ENCODE data around the gene JHY. TPM values are rescaled to one million over a fixed set of nuclear protein-coding genes. Genes with fewer than 3 reads are reported as not detected.

JHY gene
- total RNA-seq = 2.4 and 2.5 TPM in 2 replicates

- intact Hi-C loops (cut with micrococcal nuclease) = no loop called here
Measured at GRCh38 chr11:122882189-122882856, at the start of gene JHY. TSS of gene JHY (plus strand) at chr11:122882759. CDS start at chr11:122885850, 3,091 bp downstream.

- intact Hi-C loops (cut with micrococcal nuclease) = no loop called here
Measured at GRCh38 chr11:122833846-122834464, 48.6 kb upstream of the JHY start.

- intact Hi-C loops (cut with micrococcal nuclease) = no loop called here
Measured at GRCh38 chr11:122836916-122837315, 45.6 kb upstream of the JHY start.

GRCh38 chr11:122837528-122838346 is 44.8 kb upstream of the JHY start:
- intact Hi-C loops (cut with micrococcal nuclease) = no loop called here

- intact Hi-C loops (cut with micrococcal nuclease) = loop anchor here (1.0 kb wide), 1 partner anchor 9 kb away; no protein-coding TSS in a partner anchor
Measured at GRCh38 chr11:122843281-122844141, 39.0 kb upstream of the JHY start.

- intact Hi-C loops (cut with micrococcal nuclease) = no loop called here
Measured at GRCh38 chr11:122847466-122847865, 35.1 kb upstream of the JHY start.

DNA sequence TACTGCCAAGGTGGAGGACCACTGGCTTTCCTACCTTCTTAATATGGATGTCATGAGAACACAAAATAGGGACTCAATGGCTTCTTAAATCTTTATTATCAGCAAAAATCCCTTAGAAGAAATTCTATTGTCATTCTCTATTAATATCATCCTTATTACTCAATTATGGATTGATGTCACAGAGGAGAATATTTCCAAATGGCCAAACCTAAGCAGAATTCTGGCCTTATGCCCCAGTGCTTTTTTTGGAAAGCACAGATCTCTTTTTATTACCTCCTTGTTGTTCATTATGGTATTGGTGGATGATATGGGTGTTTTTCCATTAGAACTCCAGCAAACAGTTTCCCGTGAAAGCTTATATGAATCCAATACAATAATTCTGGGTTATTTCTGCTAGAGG is 34.4 kb upstream of the JHY start:
- intact Hi-C loops (cut with micrococcal nuclease) = no loop called here

DNA sequence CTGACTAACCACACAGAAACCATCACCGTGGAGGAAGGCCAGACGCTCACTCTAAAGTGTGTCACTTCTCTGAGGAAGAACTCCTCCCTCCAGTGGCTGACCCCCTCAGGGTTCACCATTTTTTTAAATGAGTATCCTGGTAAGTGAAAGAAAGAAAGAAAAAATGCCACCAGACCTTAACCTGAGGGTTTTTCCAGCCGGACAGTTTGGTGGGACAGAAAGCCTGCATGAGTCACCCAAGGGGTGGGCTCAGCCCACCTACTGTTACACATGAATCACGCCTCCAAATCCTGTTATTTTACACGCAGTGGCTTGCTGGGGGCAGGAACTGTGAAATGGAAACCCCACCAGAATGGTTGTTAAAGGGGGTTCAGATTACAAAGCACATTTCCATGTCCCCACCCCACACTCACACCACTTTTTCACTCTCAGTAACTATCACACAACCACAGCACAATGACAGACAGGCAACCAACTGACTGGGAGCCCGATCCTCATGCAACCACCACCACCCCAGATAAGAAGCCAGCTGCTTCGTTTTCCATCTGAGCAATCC is 32.4 kb upstream of the JHY start:
- intact Hi-C loops (cut with micrococcal nuclease) = no loop called here

DNA sequence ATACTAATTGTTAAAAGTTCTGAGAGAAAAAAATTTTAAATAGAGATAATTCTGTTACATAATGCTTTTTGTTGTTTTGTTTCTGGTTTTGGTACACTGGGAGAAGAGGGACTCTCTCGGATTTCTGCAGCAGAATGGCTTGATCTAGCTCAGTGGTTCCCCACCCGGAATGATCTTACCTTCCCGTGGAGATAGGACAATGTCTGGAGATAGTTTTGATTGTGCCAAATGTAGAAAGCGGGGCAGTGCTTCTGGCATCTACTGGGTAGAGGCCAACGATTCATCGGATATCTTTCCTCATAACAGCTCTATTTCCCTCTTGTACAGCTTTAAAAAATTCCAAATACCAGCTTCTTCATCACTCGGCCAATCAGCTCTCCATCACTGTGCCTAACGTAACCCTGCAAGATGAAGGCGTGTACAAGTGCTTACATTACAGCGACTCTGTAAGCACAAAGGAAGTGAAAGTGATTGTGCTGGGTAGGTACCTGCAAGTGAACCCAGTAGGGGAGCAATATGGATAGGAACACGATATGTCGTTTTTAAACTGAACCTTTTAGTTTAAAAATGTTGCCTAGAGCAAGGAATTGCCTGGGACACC is 31.1 kb upstream of the JHY start:
- intact Hi-C loops (cut with micrococcal nuclease) = no loop called here

- intact Hi-C loops (cut with micrococcal nuclease) = loop anchor here (1.0 kb wide), 1 partner anchor 9 kb away; no protein-coding TSS in a partner anchor
Measured at GRCh38 chr11:122852074-122852795, 30.3 kb upstream of the JHY start.

- intact Hi-C loops (cut with micrococcal nuclease) = loop anchor here (1.0 kb wide), 2 partner anchors 9 to 38 kb away; no protein-coding TSS in a partner anchor
Measured at GRCh38 chr11:122852796-122853160, 29.8 kb upstream of the JHY start.

- intact Hi-C loops (cut with micrococcal nuclease) = loop anchor here (1.0 kb wide), 1 partner anchor 39 kb away; no protein-coding TSS in a partner anchor
Measured at GRCh38 chr11:122853261-122853660, 29.3 kb upstream of the JHY start.

- intact Hi-C loops (cut with micrococcal nuclease) = loop anchor here (1.0 kb wide), 5 partner anchors 40 to 274 kb away; no protein-coding TSS in a partner anchor
Measured at GRCh38 chr11:122853971-122854446, 28.6 kb upstream of the JHY start.

DNA sequence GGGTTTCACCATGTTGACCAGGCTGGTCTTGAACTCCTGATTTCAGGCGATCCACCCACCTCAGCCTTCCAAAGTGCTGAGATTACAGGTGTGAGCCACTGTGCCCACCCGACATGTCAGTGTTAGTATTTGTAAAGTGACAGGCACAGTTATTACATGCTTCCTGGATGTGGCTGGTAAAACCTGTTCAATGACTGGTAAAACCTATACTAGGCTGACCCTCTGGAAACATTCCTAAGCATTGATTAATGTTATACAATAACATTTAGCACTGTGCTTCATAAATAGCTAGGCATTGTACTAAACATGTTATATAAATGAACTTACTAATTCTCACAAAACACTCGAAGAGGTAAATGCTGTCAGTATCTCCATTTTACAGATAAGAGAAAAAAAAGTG is 20.9 kb upstream of the JHY start:
- intact Hi-C loops (cut with micrococcal nuclease) = no loop called here

DNA sequence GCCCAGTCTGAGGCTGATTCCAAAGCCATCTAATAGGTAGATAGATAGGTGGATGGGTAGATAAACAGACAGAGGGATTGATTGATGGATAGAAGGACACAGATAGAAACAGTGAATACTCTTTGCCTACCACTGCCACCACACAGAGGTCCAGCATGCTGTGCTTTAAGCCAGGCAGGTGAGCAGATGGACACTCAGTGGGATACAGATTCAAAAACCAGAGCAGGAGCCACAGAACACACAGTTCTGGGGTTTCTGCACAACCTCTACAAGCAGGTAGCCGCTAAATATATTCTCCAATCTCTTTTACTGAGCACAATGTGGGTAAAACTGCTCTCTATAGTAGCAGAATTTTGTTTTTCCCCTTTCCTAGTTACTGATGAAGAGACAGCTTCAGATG is 20.5 kb upstream of the JHY start:
- intact Hi-C loops (cut with micrococcal nuclease) = no loop called here

DNA sequence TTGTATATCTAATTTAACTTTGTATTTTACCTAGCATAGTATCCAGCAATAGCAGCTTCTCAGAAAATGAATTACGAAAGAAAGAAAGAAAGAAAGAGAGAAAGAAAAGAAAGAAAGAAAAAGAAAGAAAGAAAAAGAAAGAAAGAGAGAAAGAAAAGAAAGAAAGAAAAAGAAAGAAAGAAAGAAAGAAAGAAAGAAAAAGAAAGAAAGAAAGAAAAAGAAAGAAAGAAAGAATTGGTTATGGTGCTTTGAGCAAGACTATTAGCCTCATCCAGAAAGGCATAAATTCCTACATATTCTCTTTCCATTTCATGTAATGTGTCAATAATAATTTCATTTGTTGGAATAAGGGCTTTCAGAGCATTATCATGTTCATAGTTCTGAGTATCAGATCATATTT is 19.4 kb upstream of the JHY start:
- intact Hi-C loops (cut with micrococcal nuclease) = loop anchor here (1.0 kb wide), 1 partner anchor 160 kb away; no protein-coding TSS in a partner anchor

DNA sequence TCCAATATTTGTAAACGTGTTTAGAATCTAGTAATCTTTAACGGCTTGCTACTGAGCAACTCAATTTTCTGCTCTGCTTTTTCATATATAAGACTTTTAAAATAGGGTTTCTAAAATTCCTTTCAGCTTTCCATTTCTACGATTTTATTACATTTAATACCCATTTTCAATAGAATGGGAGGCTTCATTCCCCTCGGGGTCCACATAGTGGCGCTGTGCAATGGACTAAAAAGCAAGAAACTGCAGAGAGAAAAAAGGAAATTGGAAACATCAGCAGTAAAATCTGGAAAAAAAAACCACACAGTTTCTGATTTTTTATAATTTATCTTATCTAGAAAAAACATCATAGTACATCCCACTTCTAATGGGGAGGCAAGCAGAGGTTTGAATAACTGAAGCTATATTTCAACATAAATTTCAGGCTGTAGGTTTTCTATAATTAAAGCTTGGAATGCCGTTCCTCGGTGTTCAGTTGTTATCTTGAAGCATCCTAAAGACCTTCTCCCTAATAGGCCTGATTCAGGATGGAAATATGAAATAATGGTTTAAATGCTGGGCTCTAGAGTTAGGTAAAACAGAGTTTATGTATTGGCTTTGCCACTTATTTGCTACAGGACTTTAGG is 18.7 kb upstream of the JHY start:
- intact Hi-C loops (cut with micrococcal nuclease) = loop anchor here (1.0 kb wide), 1 partner anchor 159 kb away; no protein-coding TSS in a partner anchor

- intact Hi-C loops (cut with micrococcal nuclease) = no loop called here
Measured at GRCh38 chr11:122864386-122865115, 18.0 kb upstream of the JHY start.

All from T-helper 2 cell treated with Interferon-gamma antibody and Interleukin-4, amounts not matched to agents 100 ng/mL and 5 ng/mL, for 36 hours (primary cell).